Lower leg skin (tissue), 3 donors: Measurements from ENCODE around the gene SYNGR4.

Source experiments
- CTCF ChIP-seq, 3 donors: fragments of 450-650 bp; IDR thresholded peaks; one replicate each; pipeline ENCODE4 v1.5.1; 2016; ENCODE audit warnings: antibody characterized with exemption in 3 of 3, mild to moderate bottlenecking in 3 of 3, moderate library complexity in 2 of 3
- POLR2A ChIP-seq, 2 donors: fragments of 450-650 bp; IDR thresholded peaks; one replicate each; pipeline ENCODE4 v1.6.1; 2016 to 2017; ENCODE audit warnings: antibody characterized with exemption in 2 of 2, mild to moderate bottlenecking in 1 of 2, moderate library complexity in 1 of 2

- TF ChIP-seq CTCF (IDR thresholded peaks at IDR 0.05): no peak
- TF ChIP-seq POLR2A (IDR thresholded peaks at IDR 0.05): no peak
These were observed 22.4 kb upstream of the SYNGR4 start for GRCh38 chr19:48341515-48342413.
